Measurements from ENCODE around the gene FILIP1L.

Gene FILIP1L

GRCh38 chr3:99947356-99947755 is 166.9 kb downstream of the FILIP1L start:
- Histone ChIP-seq H3K27ac (ENCODE audit: low read depth, low read length) (no peak overlapping the region), H3K27me3 (ENCODE audit: control insufficient read depth, insufficient read depth, low read length) (no peaks in the 10 kb centered on the region), H3K36me3 (ENCODE audit: control insufficient read depth, insufficient read depth, low read length) (no peaks in the 10 kb centered on the region), H3K9me3 (ENCODE audit: control insufficient read depth, insufficient read depth, low read depth, low read length) (no peaks in the 10 kb centered on the region), H3K9ac (ENCODE audit: low read length) (no peak overlapping the region), H3K4me3 (ENCODE audit: low read depth, low read length) (no peak overlapping the region), H3K4me1 (ENCODE audit: control insufficient read depth, insufficient read depth, low read length) (peaks cover 19% of the 10 kb centered on the region)

GRCh38 chr3:99945328-99945995 is 168.8 kb downstream of the FILIP1L start:
- Histone ChIP-seq H3K27me3 (ENCODE audit: control insufficient read depth, insufficient read depth, low read length) (no peaks in the 10 kb centered on the region), H3K4me3 (ENCODE audit: low read depth, low read length) (no peak overlapping the region), H3K4me1 (ENCODE audit: control insufficient read depth, insufficient read depth, low read length) (peaks cover 19% of the 10 kb centered on the region), H3K36me3 (ENCODE audit: control insufficient read depth, insufficient read depth, low read length) (no peaks in the 10 kb centered on the region), H3K9ac (ENCODE audit: low read length) (no peak overlapping the region), H3K27ac (ENCODE audit: low read depth, low read length) (no peak overlapping the region), H3K9me3 (ENCODE audit: control insufficient read depth, insufficient read depth, low read depth, low read length) (no peaks in the 10 kb centered on the region)

DNA sequence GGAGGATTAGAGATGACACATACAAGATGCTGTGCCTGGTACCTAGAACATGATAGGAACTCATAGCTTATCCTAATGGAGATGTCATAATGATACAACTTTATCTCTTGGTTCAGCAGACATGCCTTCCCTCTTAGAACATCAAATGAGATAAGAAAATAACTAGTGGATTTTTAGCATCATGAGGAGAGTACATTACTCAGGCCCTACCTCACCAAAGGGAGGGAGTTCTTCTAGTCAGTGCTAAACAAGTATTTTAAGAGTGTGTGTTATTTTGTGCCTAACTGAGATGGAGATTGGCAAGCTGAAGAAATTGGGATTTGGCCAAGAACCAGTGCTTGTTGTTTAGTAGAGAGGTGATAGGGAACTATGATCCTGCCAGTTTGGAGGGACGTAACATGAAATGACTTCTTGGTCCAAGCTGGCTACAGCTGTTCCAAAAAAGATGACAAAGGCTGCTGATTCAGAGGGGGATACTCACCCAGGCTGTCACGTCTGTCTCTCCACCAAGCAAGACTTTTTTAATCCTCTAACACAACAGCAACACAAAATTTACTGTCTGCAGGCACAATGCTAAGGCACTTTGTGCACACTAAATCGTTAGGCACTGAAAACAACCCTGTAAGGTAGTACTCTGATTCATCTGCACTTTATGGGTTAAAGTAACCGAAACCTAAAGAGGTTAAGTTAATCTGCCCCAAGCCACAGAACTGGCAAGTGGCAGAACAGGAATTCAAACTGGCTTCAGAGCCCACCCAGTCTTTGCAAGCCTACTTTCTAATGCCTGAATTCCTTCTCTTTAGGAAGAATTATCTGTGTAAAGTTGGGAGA is 170.2 kb downstream of the FILIP1L start:
- H3K27ac ChIP-seq (ENCODE audit: low read depth, low read length): no peak overlapping the region
- no peak overlapping the region for H3K4me3 ChIP-seq (ENCODE audit: low read depth, low read length)
- no peaks in the 10 kb centered on the region for H3K27me3 ChIP-seq (ENCODE audit: control insufficient read depth, insufficient read depth, low read length)
- no peaks in the 10 kb centered on the region for H3K9me3 ChIP-seq (ENCODE audit: control insufficient read depth, insufficient read depth, low read depth, low read length)
- no peaks in the 10 kb centered on the region for H3K36me3 ChIP-seq (ENCODE audit: control insufficient read depth, insufficient read depth, low read length)
- H3K4me1 ChIP-seq (ENCODE audit: control insufficient read depth, insufficient read depth, low read length): peaks cover 19% of the 10 kb centered on the region
- H3K9ac ChIP-seq (ENCODE audit: low read length): no peak overlapping the region

GRCh38 chr3:99941211-99941610 is 173.1 kb downstream of the FILIP1L start:
- Histone ChIP-seq H3K36me3 (ENCODE audit: control insufficient read depth, insufficient read depth, low read length) (no peaks in the 10 kb centered on the region), H3K9ac (ENCODE audit: low read length) (no peak overlapping the region), H3K4me3 (ENCODE audit: low read depth, low read length) (no peak overlapping the region), H3K27me3 (ENCODE audit: control insufficient read depth, insufficient read depth, low read length) (no peaks in the 10 kb centered on the region), H3K27ac (ENCODE audit: low read depth, low read length) (no peak overlapping the region), H3K9me3 (ENCODE audit: control insufficient read depth, insufficient read depth, low read depth, low read length) (no peaks in the 10 kb centered on the region), H3K4me1 (ENCODE audit: control insufficient read depth, insufficient read depth, low read length) (peaks cover 24% of the 10 kb centered on the region)

DNA sequence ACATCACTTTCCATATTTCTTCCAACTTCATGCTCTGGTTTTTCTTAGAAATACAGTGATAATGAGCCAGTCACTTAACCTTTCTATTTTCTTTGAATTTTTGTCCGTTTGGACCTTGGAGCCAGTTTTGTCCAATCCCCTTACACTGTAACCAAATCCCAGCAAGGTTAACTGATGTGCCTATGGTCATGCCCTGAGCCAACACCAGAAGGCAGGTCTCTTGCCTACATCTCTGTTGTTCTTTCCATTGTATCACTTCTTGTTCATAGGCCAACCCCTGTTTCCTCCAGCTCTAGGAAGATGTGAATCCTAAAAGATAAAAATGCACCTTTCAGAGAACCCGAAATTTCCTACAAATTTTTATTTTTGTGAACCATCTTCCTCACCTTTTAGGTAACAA is 174.0 kb downstream of the FILIP1L start:
- H3K4me3 ChIP-seq (ENCODE audit: low read depth, low read length): no peak overlapping the region
- H3K36me3 ChIP-seq (ENCODE audit: control insufficient read depth, insufficient read depth, low read length): no peaks in the 10 kb centered on the region
- peaks cover 21% of the 10 kb centered on the region for H3K4me1 ChIP-seq (ENCODE audit: control insufficient read depth, insufficient read depth, low read length)

GRCh38 chr3:99939876-99940275 is 174.4 kb downstream of the FILIP1L start:
- Histone ChIP-seq H3K4me3 (ENCODE audit: low read depth, low read length) (no peak overlapping the region), H3K4me1 (ENCODE audit: control insufficient read depth, insufficient read depth, low read length) (peaks cover 19% of the 10 kb centered on the region), H3K36me3 (ENCODE audit: control insufficient read depth, insufficient read depth, low read length) (no peaks in the 10 kb centered on the region), H3K9ac (ENCODE audit: low read length) (no peak overlapping the region), H3K27me3 (ENCODE audit: control insufficient read depth, insufficient read depth, low read length) (no peaks in the 10 kb centered on the region), H3K27ac (ENCODE audit: low read depth, low read length) (no peak overlapping the region), H3K9me3 (ENCODE audit: control insufficient read depth, insufficient read depth, low read depth, low read length) (no peaks in the 10 kb centered on the region)

More for the DNA sequence above, 174.0 kb downstream of the FILIP1L start:
- Histone ChIP-seq H3K27me3 (ENCODE audit: control insufficient read depth, insufficient read depth, low read length) (no peaks in the 10 kb centered on the region), H3K9me3 (ENCODE audit: control insufficient read depth, insufficient read depth, low read depth, low read length) (no peaks in the 10 kb centered on the region), H3K9ac (ENCODE audit: low read length) (no peak overlapping the region), H3K27ac (ENCODE audit: low read depth, low read length) (no peak overlapping the region)

DNA sequence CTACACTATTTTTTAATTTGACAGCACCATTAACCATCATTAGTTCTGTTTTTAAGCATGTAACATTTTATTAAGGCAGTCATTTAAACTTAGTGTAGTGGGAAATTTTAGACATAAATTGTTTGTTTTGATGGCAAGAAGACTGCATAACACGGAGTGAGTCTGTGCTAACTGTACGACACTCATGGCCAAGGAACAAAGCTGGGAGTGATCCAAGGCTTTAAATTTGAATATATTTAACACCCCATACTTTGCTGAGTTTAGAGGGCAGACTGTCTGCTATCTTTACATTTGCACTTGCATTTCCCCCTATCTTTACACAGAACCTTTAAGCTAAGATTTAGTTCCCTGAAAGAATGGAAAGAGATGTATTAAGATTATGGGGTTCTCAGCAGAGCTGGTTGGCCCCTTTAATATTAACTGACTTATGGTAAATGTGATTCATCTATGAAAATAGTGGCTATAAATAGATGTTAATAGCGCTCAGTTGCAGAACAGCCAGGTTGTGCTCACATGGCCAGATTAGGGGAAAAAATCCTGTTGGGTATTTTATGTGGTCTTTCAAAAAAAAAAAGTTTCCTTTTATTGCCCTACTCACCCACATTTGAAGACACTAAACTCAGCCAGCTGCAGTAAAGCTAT is 175.9 kb downstream of the FILIP1L start:
- no peaks in the 10 kb centered on the region for H3K36me3 ChIP-seq (ENCODE audit: control insufficient read depth, insufficient read depth, low read length)
- H3K9ac ChIP-seq (ENCODE audit: low read length): no peak overlapping the region
- no peaks in the 10 kb centered on the region for H3K27me3 ChIP-seq (ENCODE audit: control insufficient read depth, insufficient read depth, low read length)
- no peak overlapping the region for H3K4me3 ChIP-seq (ENCODE audit: low read depth, low read length)
- no peak overlapping the region for H3K27ac ChIP-seq (ENCODE audit: low read depth, low read length)
- peaks cover 9% of the 10 kb centered on the region for H3K4me1 ChIP-seq (ENCODE audit: control insufficient read depth, insufficient read depth, low read length)
- no peaks in the 10 kb centered on the region for H3K9me3 ChIP-seq (ENCODE audit: control insufficient read depth, insufficient read depth, low read depth, low read length)

- H3K4me3 ChIP-seq (ENCODE audit: low read depth, low read length): no peak overlapping the region
- H3K27me3 ChIP-seq (ENCODE audit: control insufficient read depth, insufficient read depth, low read length): no peaks in the 10 kb centered on the region
- no peaks in the 10 kb centered on the region for H3K9me3 ChIP-seq (ENCODE audit: control insufficient read depth, insufficient read depth, low read depth, low read length)
- no peak overlapping the region for H3K9ac ChIP-seq (ENCODE audit: low read length)
- H3K4me1 ChIP-seq (ENCODE audit: control insufficient read depth, insufficient read depth, low read length): peaks cover 19% of the 10 kb centered on the region
- H3K27ac ChIP-seq (ENCODE audit: low read depth, low read length): no peak overlapping the region
- no peaks in the 10 kb centered on the region for H3K36me3 ChIP-seq (ENCODE audit: control insufficient read depth, insufficient read depth, low read length)
Observed at GRCh38 chr3:99934975-99935797, 179.1 kb downstream of the FILIP1L start.

- H3K27ac ChIP-seq (ENCODE audit: low read depth, low read length): no peak overlapping the region
Observed at GRCh38 chr3:99933971-99934750, 180.1 kb downstream of the FILIP1L start.

GRCh38 chr3:99931059-99931458 is 183.2 kb downstream of the FILIP1L start:
- Histone ChIP-seq H3K27me3 (ENCODE audit: control insufficient read depth, insufficient read depth, low read length) (no peaks in the 10 kb centered on the region), H3K9me3 (ENCODE audit: control insufficient read depth, insufficient read depth, low read depth, low read length) (no peaks in the 10 kb centered on the region), H3K4me1 (ENCODE audit: control insufficient read depth, insufficient read depth, low read length) (peaks cover 43% of the 10 kb centered on the region), H3K9ac (ENCODE audit: low read length) (no peak overlapping the region), H3K36me3 (ENCODE audit: control insufficient read depth, insufficient read depth, low read length) (no peaks in the 10 kb centered on the region), H3K27ac (ENCODE audit: low read depth, low read length) (no peak overlapping the region), H3K4me3 (ENCODE audit: low read depth, low read length) (no peak overlapping the region)

More at GRCh38 chr3:99933971-99934750, 180.1 kb downstream of the FILIP1L start:
- Histone ChIP-seq H3K27me3 (ENCODE audit: control insufficient read depth, insufficient read depth, low read length) (no peaks in the 10 kb centered on the region), H3K9me3 (ENCODE audit: control insufficient read depth, insufficient read depth, low read depth, low read length) (no peaks in the 10 kb centered on the region), H3K9ac (ENCODE audit: low read length) (no peak overlapping the region), H3K36me3 (ENCODE audit: control insufficient read depth, insufficient read depth, low read length) (no peaks in the 10 kb centered on the region), H3K4me1 (ENCODE audit: control insufficient read depth, insufficient read depth, low read length) (peaks cover 28% of the 10 kb centered on the region), H3K4me3 (ENCODE audit: low read depth, low read length) (no peak overlapping the region)

All from HUES6 (cell line).